ENCODE data around the gene GABPA. TPM values are rescaled to one million over a fixed set of nuclear protein-coding genes. Genes with fewer than 3 reads are reported as not detected.
"Not testable (repeated sequence)": the region's sequence is repeated elsewhere in the genome, so short reads cannot be mapped to it uniquely, and the experiment has no call there.

Gene GABPA
- total and polyA plus RNA-seq, 5 donors: 9.8 to 22.3 (median 20.0) TPM

DNA sequence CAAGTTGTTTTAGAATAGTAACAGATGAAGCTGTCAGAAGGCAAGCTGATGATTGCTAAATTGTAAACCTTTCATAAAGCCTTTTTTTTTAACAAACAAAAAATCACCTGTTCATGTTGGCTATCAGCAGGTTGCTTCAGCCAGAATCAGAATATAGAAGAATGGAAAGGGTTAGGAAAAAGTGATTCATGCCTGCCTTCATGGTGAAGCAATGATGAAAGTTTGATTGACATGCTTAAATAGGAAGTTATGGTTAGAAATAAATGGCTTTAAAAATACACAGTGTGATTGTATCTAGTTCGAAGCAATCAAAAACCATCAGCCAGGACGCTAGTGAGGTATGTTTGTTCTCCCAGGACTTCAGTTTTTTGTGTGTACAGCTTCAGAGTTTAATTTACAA is 37.9 kb downstream of the GABPA start:
- ATAC-seq: no peak
- 42% methylated on average over 2 of the region's 2 CpGs for WGBS
- no peaks in the 10 kb centered on the region for H3K4me1 ChIP-seq (ENCODE audit: control insufficient read depth, insufficient read depth, low read length)

DNA sequence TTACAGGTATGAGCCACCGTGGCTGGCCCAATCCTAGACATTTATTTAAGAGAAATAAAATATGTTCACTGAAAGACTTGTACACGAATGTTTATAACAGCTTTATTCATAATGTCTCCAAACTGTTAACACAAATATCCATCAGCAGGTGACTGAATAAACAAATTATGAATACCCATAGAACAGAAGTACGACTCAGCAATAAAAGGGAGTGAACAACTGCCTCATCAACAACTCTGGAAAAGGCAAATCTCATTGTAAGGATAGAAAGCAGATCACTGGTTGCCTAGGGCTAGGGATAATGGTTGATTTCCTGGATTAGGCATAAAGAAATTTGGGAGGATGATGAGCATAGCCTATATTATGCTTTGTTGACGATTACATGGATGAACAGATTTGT is 41.7 kb downstream of the GABPA start:
- no peaks in the 10 kb centered on the region for H3K9me3 ChIP-seq (ENCODE audit: control insufficient read depth, low read length)
- H3K27me3 ChIP-seq (ENCODE audit: control insufficient read depth, insufficient read depth): no peaks in the 10 kb centered on the region
- H3K4me1 ChIP-seq (ENCODE audit: control insufficient read depth, insufficient read depth, low read length): no peaks in the 10 kb centered on the region
- H3K4me3 ChIP-seq (ENCODE audit: low read length): no peak overlapping the region
- DNase-seq: no peak
- WGBS: 81% methylated on average over 4 of the region's 4 CpGs
- intact Hi-C loops (cut with DNase I): no loop called here
- no peak overlapping the region for H3K27ac ChIP-seq (ENCODE audit: low read length)
- no peak for ATAC-seq

More for the DNA sequence above, 37.9 kb downstream of the GABPA start:
- no peak overlapping the region for H3K27ac ChIP-seq (ENCODE audit: low read length)
- H3K9me3 ChIP-seq (ENCODE audit: control insufficient read depth, low read length): no peaks in the 10 kb centered on the region
- DNase-seq: no peak
- H3K4me3 ChIP-seq (ENCODE audit: low read length): no peak overlapping the region
- intact Hi-C loops (cut with DNase I): no loop called here
- no peaks in the 10 kb centered on the region for H3K27me3 ChIP-seq (ENCODE audit: control insufficient read depth, insufficient read depth)

GRCh38 chr21:25778126-25778875 is 43.5 kb downstream of the GABPA start:
- 93% methylated on average over 52 of the region's 52 CpGs for WGBS
- H3K4me1 ChIP-seq (ENCODE audit: control insufficient read depth, insufficient read depth, low read length); H3K27me3 ChIP-seq (ENCODE audit: control insufficient read depth, insufficient read depth); H3K4me3 ChIP-seq (ENCODE audit: low read length); H3K9me3 ChIP-seq (ENCODE audit: control insufficient read depth, low read length); intact Hi-C loops (cut with DNase I); H3K27ac ChIP-seq (ENCODE audit: low read length); DNase-seq; ATAC-seq: not testable (repeated sequence)

DNA sequence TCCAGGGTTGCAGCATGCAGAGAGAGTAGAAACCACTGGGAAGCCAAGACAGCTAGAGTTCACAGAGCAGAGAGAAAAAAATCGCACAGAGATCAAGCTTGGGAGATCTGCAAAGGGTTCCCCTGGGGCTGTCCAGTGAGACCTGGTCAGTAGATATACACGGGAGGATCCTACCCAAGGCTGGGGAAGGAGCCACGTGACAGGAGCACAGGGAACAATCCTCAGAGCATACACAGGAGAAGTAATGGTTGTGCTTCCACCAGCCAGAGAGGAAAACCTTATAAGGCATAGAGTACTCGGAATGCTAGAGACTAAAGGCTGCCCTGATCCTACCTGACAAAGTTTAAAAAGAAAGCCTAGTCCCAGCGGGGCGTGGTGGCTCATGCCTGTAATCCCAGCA is 53.9 kb downstream of the GABPA start:
- no peak for DNase-seq
- H3K4me3 ChIP-seq (ENCODE audit: low read length): no peak overlapping the region
- H3K27me3 ChIP-seq (ENCODE audit: control insufficient read depth, insufficient read depth): no peaks in the 10 kb centered on the region
- intact Hi-C loops (cut with DNase I): no loop called here
- 65% methylated on average over 6 of the region's 6 CpGs for WGBS
- H3K4me1 ChIP-seq (ENCODE audit: control insufficient read depth, insufficient read depth, low read length): no peaks in the 10 kb centered on the region
- no peak overlapping the region for H3K27ac ChIP-seq (ENCODE audit: low read length)
- no peak for ATAC-seq
- H3K9me3 ChIP-seq (ENCODE audit: control insufficient read depth, low read length): no peaks in the 10 kb centered on the region

DNA sequence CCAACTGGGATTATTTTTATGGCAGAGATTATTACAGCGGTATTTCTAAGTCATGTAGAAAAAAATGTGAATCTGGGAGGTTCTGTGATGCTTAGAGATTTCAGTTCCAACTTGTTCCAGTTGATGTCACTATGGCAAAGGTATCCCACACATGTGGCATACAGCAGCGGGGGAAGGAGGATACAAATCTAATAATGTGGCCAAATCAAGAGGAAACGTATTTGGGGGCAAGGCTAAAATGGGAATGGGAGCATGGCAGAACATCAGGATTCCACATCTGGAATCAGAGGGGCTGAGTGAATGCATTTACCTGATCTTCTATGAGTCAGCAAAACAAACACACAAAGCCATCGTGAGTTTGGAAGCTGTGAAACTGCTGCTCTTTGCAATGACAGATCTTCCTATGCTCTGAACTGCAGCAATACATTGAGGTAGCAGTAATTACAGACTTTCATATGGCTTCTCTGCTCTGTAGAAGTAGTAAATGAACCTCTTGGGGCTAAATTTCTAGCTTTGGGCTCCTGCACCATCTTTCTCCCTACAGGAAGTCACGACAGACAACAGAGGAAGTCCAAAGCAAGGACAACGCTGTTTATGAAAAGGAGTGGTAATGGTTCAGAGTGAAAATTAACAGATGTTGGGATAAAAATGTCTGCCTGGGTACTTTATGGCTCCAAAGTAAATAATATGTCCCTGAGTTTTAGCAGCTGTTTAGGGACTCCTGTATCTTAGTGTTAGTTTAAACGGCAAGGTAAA is 55.5 kb downstream of the GABPA start:
- H3K4me1 ChIP-seq (ENCODE audit: control insufficient read depth, insufficient read depth, low read length): no peaks in the 10 kb centered on the region
- no peaks in the 10 kb centered on the region for H3K9me3 ChIP-seq (ENCODE audit: control insufficient read depth, low read length)
- intact Hi-C loops (cut with DNase I): no loop called here
- 15% methylated on average over 7 of the region's 7 CpGs for WGBS
- ATAC-seq (peak; percentile 75 to 81), DNase-seq (no peak)
- H3K27me3 ChIP-seq (ENCODE audit: control insufficient read depth, insufficient read depth): no peaks in the 10 kb centered on the region
- H3K27ac ChIP-seq (ENCODE audit: low read length): no peak overlapping the region
- H3K4me3 ChIP-seq (ENCODE audit: low read length): peak overlapping the region; percentile 34

GRCh38 chr21:25790878-25791204 is 56.1 kb downstream of the GABPA start:
- Histone ChIP-seq H3K4me3 (ENCODE audit: low read length) (peak overlapping the region; percentile 34), H3K4me1 (ENCODE audit: control insufficient read depth, insufficient read depth, low read length) (no peaks in the 10 kb centered on the region), H3K9me3 (ENCODE audit: control insufficient read depth, low read length) (no peaks in the 10 kb centered on the region), H3K27me3 (ENCODE audit: control insufficient read depth, insufficient read depth) (no peaks in the 10 kb centered on the region), H3K27ac (ENCODE audit: low read length) (no peak overlapping the region)
- intact Hi-C loops (cut with DNase I): no loop called here
- ATAC-seq (no peak), DNase-seq (no peak)

GRCh38 chr21:25791319-25791718 is 56.5 kb downstream of the GABPA start:
- intact Hi-C loops (cut with DNase I): no loop called here
- 97% methylated on average over 1 of the region's 1 CpG for WGBS
- Histone ChIP-seq H3K4me1 (ENCODE audit: control insufficient read depth, insufficient read depth, low read length) (no peaks in the 10 kb centered on the region), H3K27me3 (ENCODE audit: control insufficient read depth, insufficient read depth) (no peaks in the 10 kb centered on the region), H3K4me3 (ENCODE audit: low read length) (no peak overlapping the region), H3K9me3 (ENCODE audit: control insufficient read depth, low read length) (no peaks in the 10 kb centered on the region), H3K27ac (ENCODE audit: low read length) (no peak overlapping the region)
- ATAC-seq (no peak), DNase-seq (no peak)

DNA sequence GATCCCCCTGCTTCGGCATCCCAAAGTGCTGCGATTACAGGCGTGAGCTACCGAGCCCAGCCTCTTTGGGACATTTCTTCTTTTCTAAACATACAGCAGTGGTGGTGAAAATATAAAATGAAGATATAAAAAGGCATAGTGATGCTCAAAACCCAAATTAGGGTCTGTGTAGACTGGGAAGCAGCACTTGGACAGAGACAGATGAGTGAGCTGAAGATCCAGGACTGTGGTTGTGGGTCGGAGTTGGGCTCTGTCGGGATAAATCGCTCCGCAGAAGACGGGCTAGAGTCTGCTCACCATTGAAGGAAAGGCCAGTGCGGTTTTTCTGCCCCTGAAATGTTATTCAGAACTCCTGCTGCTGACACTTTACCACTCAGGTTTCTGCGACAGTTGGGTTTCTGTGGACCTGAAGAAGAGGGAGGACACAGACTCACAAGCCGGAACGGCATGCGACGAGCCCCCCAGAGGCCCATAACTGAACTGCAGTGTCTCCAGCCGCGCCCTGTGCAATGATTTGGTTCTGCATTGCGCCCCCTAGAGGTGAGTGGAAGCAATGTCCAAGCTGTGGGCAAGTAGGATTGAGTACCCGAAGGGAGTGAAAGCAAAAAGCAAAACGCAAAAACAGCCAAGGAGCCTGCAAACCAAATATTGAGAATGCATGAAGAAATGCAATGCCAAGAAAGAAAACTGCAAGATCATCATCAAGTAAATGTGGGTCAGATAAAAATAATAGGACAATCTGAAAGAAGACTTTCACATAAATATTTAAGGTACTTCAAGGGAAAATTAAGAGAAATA is 66.6 kb downstream of the GABPA start:
- Histone ChIP-seq H3K4me3 (ENCODE audit: low read length) (no peak overlapping the region), H3K27me3 (ENCODE audit: control insufficient read depth, insufficient read depth) (no peaks in the 10 kb centered on the region), H3K27ac (ENCODE audit: low read length) (no peak overlapping the region), H3K4me1 (ENCODE audit: control insufficient read depth, insufficient read depth, low read length) (no peaks in the 10 kb centered on the region), H3K9me3 (ENCODE audit: control insufficient read depth, low read length) (no peaks in the 10 kb centered on the region)
- WGBS: 34% methylated on average over 20 of the region's 20 CpGs
- DNase-seq: peak; percentile 82 to 93 (median 92)
- intact Hi-C loops (cut with DNase I): no loop called here
- peak; percentile 95 to 98 for ATAC-seq

DNA sequence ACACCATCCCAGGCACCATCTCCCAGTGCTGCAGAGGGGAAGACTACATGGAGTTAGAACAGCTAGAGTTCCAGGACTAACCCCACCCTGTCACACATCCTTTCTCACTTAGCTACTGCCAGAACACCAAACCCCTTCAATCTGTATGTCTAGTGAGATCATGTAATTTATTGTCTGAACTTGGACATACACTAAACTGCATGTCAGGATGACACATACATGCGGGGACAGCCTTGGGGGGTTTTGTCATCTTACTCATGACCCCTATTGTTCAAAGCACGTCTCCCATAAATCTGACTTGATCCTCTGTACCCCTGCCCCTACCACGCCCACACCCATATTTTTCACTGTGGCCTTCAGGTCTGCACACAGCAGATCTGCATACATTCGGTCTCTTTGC is 71.3 kb downstream of the GABPA start:
- Histone ChIP-seq H3K27me3 (ENCODE audit: control insufficient read depth, insufficient read depth) (no peaks in the 10 kb centered on the region), H3K4me1 (ENCODE audit: control insufficient read depth, insufficient read depth, low read length) (no peaks in the 10 kb centered on the region), H3K4me3 (ENCODE audit: low read length) (no peak overlapping the region), H3K9me3 (ENCODE audit: control insufficient read depth, low read length) (no peaks in the 10 kb centered on the region), H3K27ac (ENCODE audit: low read length) (no peak overlapping the region)
- DNase-seq: no peak
- intact Hi-C loops (cut with DNase I): no loop called here
- no peak for ATAC-seq
- 82% methylated on average over 4 of the region's 4 CpGs for WGBS

GRCh38 chr21:25807191-25807590 is 72.4 kb downstream of the GABPA start:
- Histone ChIP-seq H3K4me3 (ENCODE audit: low read length) (no peak overlapping the region), H3K4me1 (ENCODE audit: control insufficient read depth, insufficient read depth, low read length) (no peaks in the 10 kb centered on the region), H3K27ac (ENCODE audit: low read length) (no peak overlapping the region), H3K27me3 (ENCODE audit: control insufficient read depth, insufficient read depth) (no peaks in the 10 kb centered on the region), H3K9me3 (ENCODE audit: control insufficient read depth, low read length) (no peaks in the 10 kb centered on the region)
- intact Hi-C loops (cut with DNase I): no loop called here
- ATAC-seq: no peak
- WGBS: 74% methylated on average over 6 of the region's 6 CpGs
- DNase-seq: no peak

DNA sequence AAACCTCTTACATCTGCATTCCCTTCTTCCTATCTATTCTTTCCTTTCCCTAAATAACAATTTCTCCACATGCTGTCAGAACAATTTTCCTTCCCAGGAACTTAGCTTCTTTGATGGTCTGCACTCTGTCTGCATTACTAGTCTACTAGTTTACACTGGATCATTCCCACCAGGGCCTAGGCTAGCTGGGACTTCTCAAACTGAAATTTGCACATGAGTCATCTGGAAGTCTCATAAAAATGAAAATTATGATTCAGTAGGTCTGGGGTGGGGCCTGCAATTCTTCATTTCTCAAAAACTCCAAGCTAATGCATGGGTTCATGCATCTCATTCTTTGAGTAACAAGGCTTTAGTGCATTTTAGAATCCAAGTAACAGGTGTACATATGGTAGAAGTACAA is 74.2 kb downstream of the GABPA start:
- no peaks in the 10 kb centered on the region for H3K27me3 ChIP-seq (ENCODE audit: control insufficient read depth, insufficient read depth)
- intact Hi-C loops (cut with DNase I): no loop called here
- H3K27ac ChIP-seq (ENCODE audit: low read length): no peak overlapping the region
- H3K4me1 ChIP-seq (ENCODE audit: control insufficient read depth, insufficient read depth, low read length): no peaks in the 10 kb centered on the region
- H3K4me3 ChIP-seq (ENCODE audit: low read length): no peak overlapping the region
- H3K9me3 ChIP-seq (ENCODE audit: control insufficient read depth, low read length): no peaks in the 10 kb centered on the region
- ATAC-seq: no peak
- DNase-seq: no peak

Data from right cardiac atrium (tissue), 5 donors.